Mesendoderm (in vitro differentiated cells): ENCODE data around the gene CSNK1G1.

Experiments used
- DNase-seq: peaks from one replicate; pipeline ENCODE4 v3.0.0; 2013
- H2AK5ac ChIP-seq: 2 replicates; pipeline ENCODE4 v1.6.1; 2013; ENCODE audit warnings: low read length, inconsistent platforms
- H2BK120ac ChIP-seq: 2 replicates; pipeline ENCODE4 v1.6.1; 2013; ENCODE audit warnings: low read depth, mild to moderate bottlenecking, low read length, moderate library complexity, mixed read lengths
- H2BK15ac ChIP-seq: replicated peaks from 2 replicates; pipeline ENCODE4 v1.6.1; 2013; ENCODE audit warnings: low read depth, mild to moderate bottlenecking, moderate library complexity
- H2BK5ac ChIP-seq: 2 replicates; pipeline ENCODE4 v1.6.1; 2013; ENCODE audit warnings: low read length, inconsistent platforms
- H3K18ac ChIP-seq: 2 replicates; pipeline ENCODE4 v1.6.1; 2013; ENCODE audit warnings: mild to moderate bottlenecking, low read length, mixed read lengths
- H3K23ac ChIP-seq: one replicate; pipeline ENCODE4 v1.6.1; 2013; ENCODE audit warnings: low read length
- H3K27ac ChIP-seq: 2 replicates; pipeline ENCODE4 v1.5.1; 2013; ENCODE audit warnings: low read depth, mild to moderate bottlenecking, inconsistent platforms, low read length, moderate library complexity
- H3K27me3 ChIP-seq: 2 replicates; pipeline ENCODE4 v1.6.1; 2013; ENCODE audit warnings: low read length, control low read depth, mild to moderate bottlenecking, inconsistent platforms; ENCODE audit not compliant: insufficient read depth, poor library complexity
- H3K36me3 ChIP-seq: 2 replicates; pipeline ENCODE4 v1.6.1; 2013; ENCODE audit warnings: low read length, inconsistent platforms; ENCODE audit not compliant: control insufficient read depth, insufficient read depth
- H3K4ac ChIP-seq: one replicate; pipeline ENCODE4 v1.6.1; 2013; ENCODE audit warnings: low read depth, mild to moderate bottlenecking, low read length, moderate library complexity
- H3K4me1 ChIP-seq: 2 replicates; pipeline ENCODE4 v1.6.1; 2013; ENCODE audit warnings: low read depth, low read length, inconsistent platforms; ENCODE audit not compliant: control insufficient read depth
- H3K4me2 ChIP-seq: 2 replicates; pipeline ENCODE4 v1.6.1; 2013; ENCODE audit warnings: low read length
- H3K4me3 ChIP-seq: 2 replicates; pipeline ENCODE4 v1.5.1; 2013; ENCODE audit warnings: mild to moderate bottlenecking, low read length
- H3K56ac ChIP-seq: one replicate; pipeline ENCODE4 v1.6.1; 2013; ENCODE audit warnings: low read length
- H3K79me1 ChIP-seq: 2 replicates; pipeline ENCODE4 v1.6.1; 2013; ENCODE audit warnings: low read length, inconsistent platforms
- H3K79me2 ChIP-seq: 2 replicates; pipeline ENCODE4 v1.6.1; 2013; ENCODE audit warnings: mild to moderate bottlenecking, low read length; ENCODE audit not compliant: control insufficient read depth, insufficient read depth
- H3K9ac ChIP-seq: 2 replicates; pipeline ENCODE4 v1.6.1; 2013; ENCODE audit warnings: low read length, inconsistent platforms
- H4K5ac ChIP-seq: one replicate; pipeline ENCODE4 v1.6.1; 2013; ENCODE audit warnings: low read length
- H4K8ac ChIP-seq: one replicate; pipeline ENCODE4 v1.6.1; 2013; ENCODE audit warnings: low read depth, mild to moderate bottlenecking, control low read depth, low read length, moderate library complexity
- WGBS: extraction: QIAGEN DNeasy Blood & Tissue Kit; methylation state at CpG from one replicate; pipeline ENCODE4 v1.1.7; 2013; ENCODE audit warnings: low lambda C conversion rate, missing lambda C conversion rate; ENCODE audit not compliant: insufficient coverage; ENCODE audit errors: extremely low coverage; 5-methylcytosine and 5-hydroxymethylcytosine counted together

Gene CSNK1G1

GRCh38 chr15:64246364-64247189 lies 109.4 kb downstream of the CSNK1G1 start:
- DNase-seq = peak; percentile 83
- H3K18ac ChIP-seq = no peak overlapping the region
- H3K23ac ChIP-seq = no peak overlapping the region
- no peaks in the 10 kb centered on the region for H3K79me2 ChIP-seq
- H3K9ac ChIP-seq = no peak overlapping the region
- no peaks in the 10 kb centered on the region for H3K27me3 ChIP-seq
- H2BK15ac ChIP-seq = no peak overlapping the region
- no peak overlapping the region for H3K4ac ChIP-seq
- peaks cover 1% of the 10 kb centered on the region for H3K79me1 ChIP-seq
- no peaks in the 10 kb centered on the region for H3K36me3 ChIP-seq
- H2AK5ac ChIP-seq = no peak overlapping the region
- no peak overlapping the region for H2BK120ac ChIP-seq
- H4K8ac ChIP-seq = no peak overlapping the region
- no CpG with 5 or more reads among the region's 9 CpGs for WGBS
- H3K4me1 ChIP-seq = no peaks in the 10 kb centered on the region
- H3K56ac ChIP-seq = no peak overlapping the region
- no peak overlapping the region for H2BK5ac ChIP-seq
- no peak overlapping the region for H4K5ac ChIP-seq
- H3K4me2 ChIP-seq = no peak overlapping the region
- H3K27ac ChIP-seq = no peak overlapping the region
- no peak overlapping the region for H3K4me3 ChIP-seq

DNA sequence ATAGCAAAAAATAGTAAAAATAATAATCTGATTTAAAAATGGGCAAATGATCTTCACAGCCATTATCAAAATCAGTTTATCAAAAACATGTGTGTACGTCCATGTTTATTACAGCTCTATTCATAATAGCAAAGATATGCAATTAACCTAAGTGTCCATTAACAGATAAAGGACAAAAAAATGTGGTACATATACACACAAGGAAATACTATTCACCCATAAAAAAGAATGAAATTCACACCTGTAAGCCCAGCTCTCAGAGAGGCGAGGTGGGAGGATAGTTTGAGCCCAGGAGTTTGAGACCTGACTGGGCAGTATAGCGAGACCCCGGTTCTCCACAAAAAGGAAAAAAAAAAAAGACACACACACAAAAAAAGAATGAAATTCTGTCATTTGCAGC lies 110.6 kb downstream of the CSNK1G1 start:
- no peak overlapping the region for H3K27ac ChIP-seq
- H3K27me3 ChIP-seq = no peaks in the 10 kb centered on the region
- H3K18ac ChIP-seq = no peak overlapping the region
- no peak overlapping the region for H3K4ac ChIP-seq
- no peaks in the 10 kb centered on the region for H3K4me1 ChIP-seq
- H3K4me2 ChIP-seq = no peak overlapping the region
- H3K4me3 ChIP-seq = no peak overlapping the region
- no peaks in the 10 kb centered on the region for H3K36me3 ChIP-seq
- no peak overlapping the region for H3K56ac ChIP-seq
- H2BK120ac ChIP-seq = no peak overlapping the region
- WGBS = no CpG with 5 or more reads among the region's 4 CpGs
- no peak overlapping the region for H2BK15ac ChIP-seq
- H2AK5ac ChIP-seq = no peak overlapping the region
- no peak overlapping the region for H3K23ac ChIP-seq
- DNase-seq = no peak
- no peak overlapping the region for H4K8ac ChIP-seq
- H3K79me1 ChIP-seq = peaks cover 1% of the 10 kb centered on the region
- no peak overlapping the region for H2BK5ac ChIP-seq
- no peak overlapping the region for H4K5ac ChIP-seq
- H3K9ac ChIP-seq = no peak overlapping the region
- no peaks in the 10 kb centered on the region for H3K79me2 ChIP-seq

- no peaks in the 10 kb centered on the region for H3K36me3 ChIP-seq
- no peak overlapping the region for H3K4ac ChIP-seq
- H3K4me1 ChIP-seq = peaks cover 2% of the 10 kb centered on the region
- no peak overlapping the region for H2BK120ac ChIP-seq
- no CpG with 5 or more reads among the region's 3 CpGs for WGBS
- no peak overlapping the region for H3K9ac ChIP-seq
- H2BK15ac ChIP-seq = no peak overlapping the region
- H3K79me2 ChIP-seq = no peaks in the 10 kb centered on the region
- H2AK5ac ChIP-seq = no peak overlapping the region
- H3K56ac ChIP-seq = no peak overlapping the region
- DNase-seq = no peak
- no peak overlapping the region for H3K18ac ChIP-seq
- H3K23ac ChIP-seq = no peak overlapping the region
- H3K27ac ChIP-seq = no peak overlapping the region
- H3K79me1 ChIP-seq = no peaks in the 10 kb centered on the region
- no peaks in the 10 kb centered on the region for H3K27me3 ChIP-seq
- no peak overlapping the region for H3K4me3 ChIP-seq
- H3K4me2 ChIP-seq = no peak overlapping the region
- H2BK5ac ChIP-seq = no peak overlapping the region
- no peak overlapping the region for H4K5ac ChIP-seq
- H4K8ac ChIP-seq = no peak overlapping the region
Measured at GRCh38 chr15:64237677-64238076, 118.3 kb downstream of the CSNK1G1 start.

DNA sequence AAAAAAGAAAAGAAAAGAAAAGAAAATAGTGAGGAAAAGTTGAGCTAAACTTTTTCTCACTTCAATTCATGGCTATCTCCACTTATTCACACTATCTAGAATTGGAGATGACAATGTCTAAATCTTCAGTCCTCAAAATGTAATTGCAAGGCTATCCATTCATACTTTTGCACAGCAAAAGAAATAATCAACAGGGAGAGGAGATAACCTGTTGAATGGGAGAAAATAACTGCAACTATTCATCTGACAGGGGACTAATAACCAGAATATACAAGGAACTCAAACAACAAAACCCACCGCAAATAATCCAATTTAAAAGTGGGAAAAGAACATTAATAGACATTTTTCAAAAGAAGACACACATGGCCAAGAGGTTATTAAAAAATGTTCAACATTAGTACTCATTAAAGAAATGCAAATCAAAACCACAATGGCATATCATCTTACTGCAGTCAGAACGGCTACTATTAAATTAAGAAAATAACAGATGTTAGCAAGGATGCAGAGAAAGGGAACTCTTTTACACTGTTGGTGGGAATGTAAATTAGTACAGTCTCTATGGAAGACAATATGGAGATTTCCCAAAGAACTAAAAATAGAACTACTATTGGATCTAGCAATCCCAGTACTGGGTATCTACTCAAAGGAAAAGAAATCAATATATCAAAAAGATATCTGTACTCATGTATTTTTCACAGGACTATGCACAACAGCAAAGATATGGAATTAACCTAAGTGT lies 119.6 kb downstream of the CSNK1G1 start:
- H3K23ac ChIP-seq = no peak overlapping the region
- no peak overlapping the region for H4K8ac ChIP-seq
- no peak for DNase-seq
- H4K5ac ChIP-seq = no peak overlapping the region
- no peak overlapping the region for H3K4me3 ChIP-seq
- no peak overlapping the region for H3K4ac ChIP-seq
- no peak overlapping the region for H3K4me2 ChIP-seq
- H3K4me1 ChIP-seq = peaks cover 2% of the 10 kb centered on the region
- no peak overlapping the region for H2AK5ac ChIP-seq
- H3K9ac ChIP-seq = no peak overlapping the region
- no peaks in the 10 kb centered on the region for H3K36me3 ChIP-seq
- H2BK15ac ChIP-seq = no peak overlapping the region
- no peak overlapping the region for H2BK5ac ChIP-seq
- H3K27me3 ChIP-seq = no peaks in the 10 kb centered on the region
- H3K79me1 ChIP-seq = no peaks in the 10 kb centered on the region
- no peak overlapping the region for H3K18ac ChIP-seq
- no peak overlapping the region for H3K27ac ChIP-seq
- no peaks in the 10 kb centered on the region for H3K79me2 ChIP-seq
- H2BK120ac ChIP-seq = no peak overlapping the region
- no CpG with 5 or more reads among the region's 2 CpGs for WGBS
- H3K56ac ChIP-seq = no peak overlapping the region

DNA sequence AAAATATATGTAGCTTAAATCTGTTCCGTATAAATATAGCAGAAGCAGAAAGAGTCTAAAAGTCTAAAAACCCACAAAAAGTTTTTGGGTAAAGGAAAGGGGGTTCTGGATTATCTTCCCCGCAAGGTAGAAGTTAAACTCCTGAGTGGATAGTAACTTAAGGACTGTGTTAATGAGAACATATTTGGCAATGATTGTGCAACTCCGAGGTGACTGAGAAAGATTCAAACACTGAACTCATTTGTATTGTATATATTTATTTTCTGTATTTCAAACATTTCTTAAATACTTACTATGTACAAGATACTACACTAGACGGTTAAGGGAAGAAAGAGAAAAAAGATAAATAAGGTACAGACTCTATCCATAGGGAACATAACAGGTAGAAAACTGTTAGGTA lies 120.4 kb downstream of the CSNK1G1 start:
- Histone ChIP-seq H3K27me3 (no peaks in the 10 kb centered on the region), H4K8ac (no peak overlapping the region), H3K56ac (no peak overlapping the region), H2BK5ac (no peak overlapping the region), H3K79me1 (no peaks in the 10 kb centered on the region), H3K4me3 (no peak overlapping the region), H3K4ac (no peak overlapping the region), H3K4me2 (no peak overlapping the region), H4K5ac (no peak overlapping the region), H2BK15ac (no peak overlapping the region), H2BK120ac (no peak overlapping the region), H3K18ac (no peak overlapping the region), H3K36me3 (no peaks in the 10 kb centered on the region), H3K9ac (no peak overlapping the region), H3K79me2 (no peaks in the 10 kb centered on the region), H3K23ac (no peak overlapping the region), H3K27ac (no peak overlapping the region), H3K4me1 (peaks cover 2% of the 10 kb centered on the region), H2AK5ac (no peak overlapping the region)
- WGBS = no CpG with 5 or more reads among the region's 4 CpGs
- no peak for DNase-seq
